IPS DF 4.7 (cell line): Measurements from ENCODE around the gene KSR1.
"Not testable (repeated sequence)": the region's sequence is repeated elsewhere in the genome, so short reads cannot be mapped to it uniquely, and the experiment has no call there.

Experiments
- DNase-seq: peaks from one replicate; pipeline ENCODE4 v3.0.0-alpha.2; 2013; ENCODE audit warnings: low spot score; ENCODE audit errors: extremely low read depth

The KSR1 gene

DNA sequence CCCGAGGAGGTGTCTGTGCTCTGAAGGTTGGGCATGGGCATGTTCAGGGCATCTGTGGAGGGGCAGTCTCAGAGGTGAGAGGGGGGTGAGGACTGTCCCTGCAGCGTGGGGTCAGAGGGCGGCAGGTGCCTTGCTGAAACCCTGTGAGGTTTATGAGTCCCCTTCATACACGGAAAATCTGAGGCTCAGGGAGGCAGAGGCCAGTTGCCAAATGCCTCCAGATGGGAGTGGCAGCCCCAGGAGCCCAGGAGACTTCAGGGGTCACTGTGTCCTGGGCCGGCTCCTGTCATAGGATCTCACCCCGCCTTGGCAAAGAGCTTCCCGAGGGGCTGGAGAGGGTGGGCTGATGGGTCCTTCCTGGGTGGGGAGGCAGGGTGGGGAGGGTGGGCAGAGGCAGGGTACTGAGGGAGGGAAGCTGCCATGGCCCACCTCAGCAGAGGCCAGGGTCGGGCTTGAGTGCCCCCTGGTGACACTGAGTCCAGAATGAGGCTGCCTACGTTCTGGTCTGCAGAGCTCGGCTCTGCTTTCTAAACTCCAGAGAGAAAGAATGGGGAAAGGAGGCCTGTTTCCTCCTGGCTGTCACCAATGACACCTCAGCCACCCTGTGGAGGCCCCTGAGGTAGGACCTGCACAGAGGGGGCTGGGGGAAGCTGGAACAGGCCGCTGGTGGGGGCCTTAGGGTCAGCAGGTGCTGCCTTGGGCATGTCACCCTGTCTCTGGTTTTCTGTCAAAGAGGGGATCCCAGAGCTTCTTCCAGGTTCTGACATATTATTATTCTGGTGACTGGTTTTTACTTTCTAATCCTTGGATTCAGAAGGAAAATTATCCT is 175.9 kb downstream of the KSR1 start:
- no peak for DNase-seq

DNA sequence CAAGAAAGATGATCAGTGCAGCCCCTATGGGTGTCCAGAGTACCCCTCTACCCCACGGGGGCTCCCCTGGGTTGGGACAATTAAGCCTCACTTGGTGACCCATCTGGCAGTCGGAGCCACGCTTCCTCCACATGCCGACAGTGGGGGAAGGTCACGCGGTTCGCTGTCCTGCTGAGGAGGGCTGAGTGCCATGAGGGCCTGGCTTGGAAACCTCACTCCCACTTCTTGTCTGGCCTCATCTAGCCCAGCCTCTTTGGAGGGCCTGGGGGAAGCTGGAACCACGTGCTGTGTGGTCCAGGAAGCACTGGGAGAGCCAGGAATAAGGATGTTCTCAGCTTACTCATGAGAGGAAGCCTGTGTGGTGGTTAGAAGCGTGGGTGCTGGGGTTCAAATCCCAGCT is 176.5 kb downstream of the KSR1 start:
- DNase-seq, result not testable (repeated sequence)

DNA sequence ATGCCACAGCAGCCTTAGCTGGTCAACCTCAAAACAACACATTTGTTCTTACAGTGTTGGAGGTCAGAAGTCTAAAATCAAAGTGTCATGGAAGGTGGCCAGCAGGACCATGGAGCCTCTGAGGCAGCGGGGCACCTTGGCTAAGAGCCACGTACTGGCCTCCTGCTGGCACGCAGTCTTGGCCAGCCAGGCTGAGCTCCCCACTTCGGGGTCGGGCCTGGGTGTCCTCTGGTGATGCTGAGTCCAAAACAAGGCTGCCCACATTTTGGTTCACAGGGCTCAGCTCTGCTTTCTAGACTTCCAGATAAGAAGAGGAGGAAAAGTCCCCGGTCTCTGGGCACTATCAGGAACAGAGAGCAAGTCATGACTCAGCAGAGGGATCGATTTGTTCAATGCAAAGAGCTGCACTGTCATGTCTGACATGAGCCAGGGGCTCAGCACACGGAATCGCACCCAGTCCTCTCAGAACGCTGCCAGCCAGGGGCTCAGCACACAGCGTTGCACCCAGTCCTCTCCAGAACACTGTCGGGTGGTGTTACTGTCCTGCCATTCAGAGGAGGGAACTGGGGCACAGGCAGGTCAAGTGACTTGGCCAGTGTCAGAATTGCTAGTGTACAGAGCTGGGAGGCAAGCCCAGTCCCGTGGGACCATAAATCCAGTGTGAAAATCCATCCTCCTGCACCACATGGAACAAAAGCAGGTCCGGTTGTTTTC is 177.2 kb downstream of the KSR1 start:
- no peak for DNase-seq

DNA sequence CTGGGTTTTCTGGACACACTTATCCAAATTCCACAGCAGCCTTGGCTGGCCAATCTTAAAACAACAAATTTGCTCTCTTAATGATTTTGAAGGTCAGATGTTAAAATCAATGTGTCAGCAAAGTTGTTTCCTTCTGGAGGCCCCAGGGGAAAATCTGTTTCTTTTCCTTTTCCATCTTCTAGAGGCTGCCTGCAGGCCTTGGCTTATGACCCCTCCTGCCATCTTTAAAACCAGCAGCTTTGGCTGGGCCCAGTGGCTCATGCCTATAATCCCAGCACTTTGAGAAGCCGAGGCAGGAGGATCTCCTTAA is 177.7 kb downstream of the KSR1 start:
- no peak for DNase-seq

DNA sequence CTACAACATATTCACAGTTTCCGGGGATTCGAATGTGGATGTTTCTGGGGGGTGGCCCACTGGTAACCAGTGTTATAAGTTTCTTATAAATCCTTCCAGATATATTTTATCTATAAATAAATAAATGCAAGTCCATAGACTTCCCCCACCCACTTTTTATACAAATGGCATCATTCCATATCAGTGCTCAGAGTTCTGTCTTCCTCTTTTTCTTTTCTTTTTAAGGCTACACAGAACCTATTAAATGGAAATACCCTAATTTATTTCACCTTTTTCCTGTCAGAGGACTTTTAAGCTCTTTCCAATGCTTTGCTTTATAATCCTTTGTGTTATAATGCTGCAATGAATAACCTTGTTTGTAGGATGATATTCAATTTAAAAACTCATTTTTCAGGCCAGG is 178.5 kb downstream of the KSR1 start:
- no peak for DNase-seq

DNA sequence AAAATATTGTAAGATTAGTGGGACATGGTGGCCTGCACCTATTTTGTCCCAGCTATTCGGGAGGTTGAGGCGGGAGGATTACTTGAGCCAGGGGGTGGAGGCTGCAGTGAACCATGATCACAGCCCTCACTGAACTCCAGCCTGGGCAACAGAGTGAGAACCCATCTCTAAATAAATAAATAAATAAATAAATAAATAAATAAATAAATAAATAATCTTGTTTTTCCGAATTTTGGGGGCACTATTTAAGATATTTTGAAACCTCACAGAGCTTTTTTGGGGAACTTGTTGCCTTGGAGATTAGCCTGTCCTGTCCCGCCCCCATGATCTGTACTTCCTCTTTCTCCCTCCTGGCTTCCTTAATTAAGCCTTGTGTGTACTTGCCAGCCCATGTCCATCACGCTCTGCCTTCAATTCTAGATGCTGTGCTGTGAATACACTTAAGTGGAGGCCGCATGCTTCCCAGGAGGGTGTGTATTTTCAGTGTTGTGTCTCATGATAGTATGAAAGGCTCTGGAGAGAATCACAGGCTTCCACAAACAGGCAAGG is 179.1 kb downstream of the KSR1 start:
- no peak for DNase-seq

DNA sequence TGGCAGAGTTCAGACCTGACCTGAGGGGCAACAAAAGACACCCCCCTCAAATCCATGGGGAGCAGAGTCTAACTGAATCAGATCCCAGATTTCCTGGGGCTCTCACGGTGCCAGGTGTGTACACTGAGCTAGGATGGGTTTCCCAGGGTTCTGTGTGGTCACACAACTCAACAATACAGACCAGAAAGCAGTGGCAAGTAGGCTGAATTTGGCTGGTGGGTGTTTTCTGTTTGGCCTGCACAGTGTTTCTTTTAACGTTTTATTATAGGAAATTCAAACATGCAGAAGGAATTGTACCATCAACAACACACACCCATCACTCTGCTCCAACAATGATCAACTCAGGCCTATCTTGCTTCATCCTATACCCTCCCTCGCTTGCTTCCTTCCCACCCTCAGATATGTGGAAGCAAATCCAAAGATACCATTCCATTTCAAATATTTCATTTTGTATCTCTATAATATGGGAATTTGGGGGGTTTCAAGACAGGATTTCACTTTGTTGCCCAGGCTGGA is 179.8 kb downstream of the KSR1 start:
- DNase-seq, result not testable (repeated sequence)

DNA sequence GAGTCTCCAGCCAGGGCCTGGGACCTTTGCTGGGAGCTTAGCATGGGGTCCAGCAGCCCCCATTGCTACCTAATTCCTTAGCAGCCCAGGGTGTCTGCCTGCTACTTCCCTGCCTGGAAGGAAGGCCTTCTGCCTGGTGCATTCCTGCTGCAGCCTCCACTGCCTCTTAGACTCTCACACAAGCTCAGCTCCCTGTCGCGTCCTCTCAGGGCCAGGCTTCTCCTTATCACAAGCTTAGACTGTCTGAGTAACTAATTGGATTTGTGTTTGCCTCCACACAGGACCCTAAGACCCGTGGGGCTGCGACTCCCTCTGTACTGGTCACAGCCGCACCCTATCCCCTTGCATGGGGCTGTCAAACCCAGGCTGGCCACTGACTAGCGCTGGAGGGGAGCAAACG is 181.6 kb downstream of the KSR1 start:
- not testable (repeated sequence) for DNase-seq

DNA sequence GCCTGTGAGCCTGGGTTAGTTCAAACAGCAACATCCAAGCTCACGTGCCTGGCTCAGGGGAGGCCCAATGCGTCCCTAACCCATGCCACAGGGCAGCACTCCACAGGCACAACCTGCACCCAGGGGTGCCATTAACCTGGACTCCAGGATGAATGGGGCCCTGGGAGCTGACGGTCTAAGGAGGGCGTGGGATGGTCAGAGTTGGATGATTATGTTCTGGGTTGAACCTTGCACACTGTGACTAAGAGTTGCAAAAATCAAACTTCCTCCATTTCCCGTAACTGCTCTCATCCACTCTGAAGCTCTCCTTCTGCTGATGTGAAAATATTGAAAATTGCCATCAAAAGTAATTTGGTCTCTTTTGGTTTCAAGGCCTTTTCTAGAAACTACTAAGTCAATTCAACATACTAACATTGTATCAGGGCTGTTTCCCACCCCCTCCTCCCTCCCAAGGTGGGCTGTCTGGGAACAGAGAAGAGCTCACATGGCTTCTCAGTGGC is 182.2 kb downstream of the KSR1 start:
- not testable (repeated sequence) for DNase-seq

DNA sequence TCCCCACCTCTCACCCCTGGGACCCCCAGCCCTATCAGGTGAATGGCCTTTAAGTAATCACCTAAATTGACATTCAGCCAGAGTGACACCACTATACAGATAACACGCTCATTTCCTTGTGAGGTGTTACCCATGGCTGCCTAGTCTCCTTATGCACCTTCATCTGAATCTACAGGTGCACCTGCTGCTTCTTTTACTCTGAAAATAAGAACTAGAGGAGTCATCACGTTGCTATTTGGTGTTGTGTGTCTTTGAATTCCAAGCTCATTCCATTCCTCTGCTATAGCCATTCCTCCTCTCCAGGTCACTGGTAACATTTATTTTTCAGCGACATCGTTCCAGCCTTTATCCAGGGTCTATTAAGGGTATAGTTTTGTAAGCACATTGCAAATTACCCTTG is 184.5 kb downstream of the KSR1 start:
- no peak for DNase-seq

DNA sequence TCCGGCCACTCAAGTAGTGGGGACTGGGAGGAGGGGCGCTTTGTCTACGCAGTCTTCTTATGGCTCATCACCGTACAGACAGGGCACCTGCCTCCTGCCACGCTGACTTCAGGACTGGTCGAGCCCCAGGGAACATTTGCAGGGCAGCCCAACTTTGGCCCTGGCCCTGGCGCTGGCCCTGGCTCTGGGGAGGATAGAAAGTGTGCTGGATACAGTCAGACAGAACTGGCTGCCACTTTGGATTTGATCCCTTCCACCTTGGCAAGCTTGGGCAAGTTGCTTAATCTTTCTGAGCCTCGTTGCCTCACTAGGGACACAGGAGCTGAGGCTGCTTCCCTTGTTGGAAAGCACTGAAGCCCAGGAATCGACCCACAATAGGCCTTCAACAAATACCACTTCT is 188.3 kb downstream of the KSR1 start:
- no peak for DNase-seq

DNA sequence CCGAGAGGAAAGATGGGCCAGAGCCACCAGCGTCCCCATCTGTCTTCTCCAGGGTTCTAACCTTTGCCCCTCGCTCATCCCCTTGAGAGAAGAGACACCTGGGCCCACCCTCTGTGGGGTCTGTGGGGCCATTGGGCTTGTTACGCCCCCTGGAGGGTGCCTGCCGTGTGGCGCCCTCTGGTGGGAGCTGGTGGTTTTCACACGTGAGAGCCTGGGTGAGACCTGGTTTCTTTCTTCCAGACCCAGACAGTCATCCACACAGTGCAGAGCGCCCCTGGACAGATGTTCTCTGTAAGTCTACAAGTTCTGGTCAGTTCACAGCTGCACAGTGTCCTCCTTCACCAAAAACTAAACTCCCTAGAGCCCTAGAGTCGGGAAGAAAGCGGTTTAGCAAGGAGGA is 189.4 kb downstream of the KSR1 start:
- not testable (repeated sequence) for DNase-seq

DNA sequence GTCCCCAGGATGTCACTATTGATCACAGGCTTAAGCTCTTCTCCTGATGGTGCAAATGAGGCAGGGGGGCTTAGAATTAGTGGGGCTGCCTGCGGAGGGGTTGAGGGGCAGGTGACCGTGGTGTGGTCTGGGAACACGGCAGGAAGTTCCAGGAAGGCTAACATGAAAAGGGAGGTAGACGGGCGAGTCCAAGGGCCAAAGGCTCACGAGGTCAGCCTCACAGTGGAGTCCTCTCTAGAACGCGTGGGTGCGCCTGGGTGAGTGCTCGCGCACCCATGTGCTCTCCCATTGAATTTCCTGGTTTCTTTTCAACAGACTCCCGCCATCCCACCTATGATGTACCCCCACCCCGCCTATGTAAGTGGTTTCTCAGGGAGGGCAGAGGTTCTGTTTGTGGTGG is 190.0 kb downstream of the KSR1 start:
- DNase-seq, result no peak

DNA sequence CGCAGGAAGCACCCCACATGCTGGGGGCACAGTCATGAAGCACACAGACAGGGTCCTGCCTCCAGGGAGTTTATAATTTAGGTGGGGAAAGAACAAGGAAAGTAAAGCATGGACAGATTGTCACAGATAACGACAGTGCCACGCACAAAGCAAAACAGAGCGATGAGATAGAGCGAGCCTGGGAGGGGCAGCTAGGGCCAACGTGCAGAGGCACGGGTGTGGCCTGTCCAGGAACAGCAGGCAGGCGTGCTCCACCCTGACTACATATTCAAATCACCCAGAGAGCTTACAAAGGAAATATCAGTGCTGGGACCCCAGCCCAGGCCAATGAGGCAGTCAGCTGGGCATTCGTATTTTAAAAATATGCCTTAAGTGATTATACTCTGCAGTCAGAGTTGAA is 191.5 kb downstream of the KSR1 start:
- DNase-seq, result no peak

DNA sequence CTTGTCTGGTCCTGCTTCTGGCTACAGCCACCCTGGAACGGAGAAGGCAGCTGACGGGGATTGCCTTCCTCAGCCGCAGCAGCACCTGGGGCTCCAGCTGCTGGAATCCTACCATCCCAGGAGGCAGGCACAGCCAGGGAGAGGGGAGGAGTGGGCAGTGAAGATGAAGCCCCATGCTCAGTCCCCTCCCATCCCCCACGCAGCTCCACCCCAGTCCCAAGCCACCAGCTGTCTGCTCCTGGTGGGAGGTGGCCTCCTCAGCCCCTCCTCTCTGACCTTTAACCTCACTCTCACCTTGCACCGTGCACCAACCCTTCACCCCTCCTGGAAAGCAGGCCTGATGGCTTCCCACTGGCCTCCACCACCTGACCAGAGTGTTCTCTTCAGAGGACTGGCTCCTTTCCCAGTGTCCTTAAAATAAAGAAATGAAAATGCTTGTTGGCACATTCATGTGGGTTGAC is 192.9 kb downstream of the KSR1 start:
- DNase-seq, result not testable (repeated sequence)

DNA sequence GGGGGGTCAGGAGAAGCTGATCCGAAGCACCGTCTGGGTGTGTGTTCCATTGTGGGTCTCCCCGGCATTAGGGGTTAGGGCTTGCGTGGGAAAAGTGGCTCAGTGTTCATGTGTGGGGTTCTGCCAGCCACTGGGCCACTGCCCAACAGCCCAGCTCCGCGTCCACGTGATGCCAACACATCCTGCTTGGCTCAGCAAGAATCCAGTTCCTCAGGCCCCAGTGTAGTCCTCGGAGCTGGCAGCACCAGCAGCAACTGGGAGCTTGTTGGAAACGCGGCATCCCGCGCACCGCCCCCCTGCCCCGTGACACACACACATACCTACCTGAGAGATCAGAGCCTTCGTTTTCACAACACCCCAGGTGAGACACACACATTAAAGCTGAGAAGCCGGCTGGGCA is 193.7 kb downstream of the KSR1 start:
- DNase-seq, result no peak

DNA sequence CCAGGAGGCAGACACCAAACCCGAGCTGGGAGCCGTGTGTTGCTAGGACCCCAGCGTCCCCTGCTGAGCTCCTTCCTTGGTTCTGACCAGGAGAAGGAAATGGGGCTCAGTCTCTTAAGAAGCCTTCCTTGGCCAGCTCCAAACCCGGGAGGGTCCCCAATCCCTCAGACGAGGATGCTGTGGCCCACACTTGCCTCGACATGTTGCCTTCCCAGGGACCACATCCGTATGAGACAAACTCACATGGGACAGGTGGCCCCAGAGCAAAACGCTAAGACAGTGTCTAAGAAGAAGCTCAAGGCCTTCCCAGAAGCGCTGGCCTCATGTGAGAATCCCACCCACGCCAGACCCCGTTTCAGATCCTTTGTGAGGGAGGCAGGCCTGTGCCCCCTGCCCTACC is 194.6 kb downstream of the KSR1 start:
- no peak for DNase-seq

DNA sequence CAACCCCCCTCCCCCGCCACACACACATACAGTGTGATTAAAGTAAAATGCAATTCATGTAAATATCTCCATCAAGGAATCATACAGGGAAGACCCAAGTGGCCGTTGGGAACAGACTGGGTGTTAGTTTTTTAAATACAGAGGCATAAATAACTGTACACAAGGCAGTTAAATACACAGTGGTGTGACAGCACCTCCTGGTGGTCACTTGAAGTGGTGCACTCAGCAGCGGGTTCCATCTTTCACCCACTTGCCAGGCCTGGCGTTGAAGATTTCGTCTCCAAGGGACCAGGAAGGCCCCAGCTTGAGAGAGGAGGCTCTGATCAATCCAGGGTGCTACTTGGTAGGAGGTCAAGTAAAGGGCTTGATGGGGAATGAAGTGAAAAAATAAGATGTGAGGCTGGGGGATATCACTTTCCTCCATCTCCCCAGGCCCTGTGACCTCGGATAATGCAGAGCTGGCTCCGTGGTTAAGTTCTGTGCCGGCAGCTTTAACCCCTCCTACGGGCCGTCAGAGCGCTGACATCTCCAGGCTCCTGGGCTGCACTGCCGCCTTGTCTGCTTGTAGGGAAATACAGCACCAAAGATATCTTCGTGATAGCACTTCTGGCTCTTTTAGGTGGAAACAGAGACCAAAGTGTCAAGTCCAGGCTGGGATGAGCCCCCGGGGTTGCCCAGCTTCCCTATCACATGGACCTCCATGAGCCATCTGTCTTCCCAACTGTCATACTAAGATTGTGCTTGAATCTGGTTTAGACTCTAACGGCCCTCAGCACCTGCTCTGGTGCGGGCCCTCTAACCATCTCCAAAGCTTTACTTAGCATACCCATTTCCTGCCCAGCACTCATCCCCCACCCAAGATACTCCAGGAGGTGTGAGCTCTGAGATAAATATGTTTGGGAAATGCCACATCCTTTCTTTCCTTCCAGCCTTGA is 195.4 kb downstream of the KSR1 start:
- DNase-seq, result no peak

DNA sequence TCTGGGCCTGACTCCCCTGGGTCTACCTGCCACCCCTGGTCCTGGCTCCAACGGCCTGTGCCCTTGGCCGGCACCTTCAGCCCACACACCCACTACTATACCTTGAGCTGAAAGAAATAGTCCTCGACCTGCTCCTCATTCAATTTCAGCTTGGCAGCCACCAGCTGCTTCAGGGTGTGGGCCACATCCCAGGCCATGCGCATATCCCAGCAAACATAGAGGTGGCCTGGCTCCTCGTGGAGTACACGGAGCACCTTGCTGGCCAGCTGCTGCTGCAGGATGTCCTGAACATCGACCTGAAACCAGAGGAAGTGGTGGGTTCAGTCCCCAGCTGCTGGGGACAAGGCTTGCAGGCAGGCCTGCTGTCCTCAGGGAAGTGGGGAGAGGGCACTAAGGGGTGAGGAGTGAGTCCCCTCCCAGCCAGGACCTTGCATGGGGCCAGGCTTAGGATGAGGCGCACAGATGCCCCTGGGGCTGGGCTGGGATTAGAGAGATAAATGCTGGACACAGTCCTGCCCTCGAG is 197.3 kb downstream of the KSR1 start:
- DNase-seq, result not testable (repeated sequence)

DNA sequence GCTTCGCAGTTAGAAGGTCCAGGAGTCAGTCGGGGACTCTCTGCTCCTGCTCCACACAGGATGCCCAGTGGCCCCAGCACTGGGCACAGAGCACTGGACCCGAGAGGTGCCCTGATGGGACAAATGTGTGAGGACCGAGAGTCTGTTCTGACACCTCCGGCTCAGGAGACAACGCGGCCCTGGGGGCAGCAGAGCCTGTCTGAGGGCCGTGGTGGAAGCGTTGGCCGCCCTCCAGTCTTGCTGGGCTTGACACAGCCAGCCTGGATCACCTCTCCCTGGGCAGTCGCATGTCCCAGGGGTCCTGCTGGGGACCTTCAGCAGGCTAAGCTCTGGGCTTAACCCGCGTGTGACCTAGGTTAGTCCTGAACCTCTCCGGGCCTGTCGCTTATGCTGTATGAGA is 197.9 kb downstream of the KSR1 start:
- DNase-seq, result no peak
